Neutrophil (primary cell): ENCODE data around the gene TATDN3.
"Not testable (repeated sequence)": the region's sequence is repeated elsewhere in the genome, so short reads cannot be mapped to it uniquely, and the experiment has no call there.

ENCODE experiments used
- H3K27ac ChIP-seq: fragments of 200-600 bp; sonication (generic); 2 replicates; pipeline ENCODE4 v1.5.1; 2016; ENCODE audit warnings: mild to moderate bottlenecking, moderate library complexity
- H3K27me3 ChIP-seq: fragments of 200-600 bp; sonication (generic); 2 replicates; pipeline ENCODE4 v1.6.0; 2016; ENCODE audit warnings: mild to moderate bottlenecking
- H3K36me3 ChIP-seq: fragments of 200-600 bp; sonication (generic); 2 replicates; pipeline ENCODE4 v1.5.1; 2017
- H3K4me1 ChIP-seq, 2 experiments: fragments of 200-600 bp in 1 of 2; sonication (generic) in 1 of 2; 1 replicate in 1 of 2; 2 replicates in 1 of 2; pipeline versions ENCODE4 v1.5.1 to v1.6.1; 2013 to 2016; ENCODE audit warnings: low read depth in 1 of 2, low read length in 1 of 2, mild to moderate bottlenecking in 1 of 2, moderate library complexity in 1 of 2; ENCODE audit not compliant: control insufficient read depth in 1 of 2, insufficient read depth in 1 of 2
- H3K4me3 ChIP-seq, 2 experiments: fragments of 200-600 bp in 1 of 2; sonication (generic) in 1 of 2; 1 replicate in 1 of 2; 2 replicates in 1 of 2; pipeline ENCODE4 v1.5.1; 2013 to 2016; ENCODE audit warnings: low read depth in 1 of 2, low read length in 1 of 2, mild to moderate bottlenecking in 1 of 2, moderate library complexity in 1 of 2
- H3K9me3 ChIP-seq: fragments of 200-600 bp; sonication (generic); 2 replicates; pipeline ENCODE4 v1.5.1; 2016
- TF ChIP-seq, protein P1 (sequence below): fragments of 200-600 bp; sonication (generic); IDR thresholded peaks from 2 replicates; pipeline ENCODE4 v1.5.1; 2016; ENCODE audit warnings: antibody characterized with exemption

The TATDN3 gene

DNA sequence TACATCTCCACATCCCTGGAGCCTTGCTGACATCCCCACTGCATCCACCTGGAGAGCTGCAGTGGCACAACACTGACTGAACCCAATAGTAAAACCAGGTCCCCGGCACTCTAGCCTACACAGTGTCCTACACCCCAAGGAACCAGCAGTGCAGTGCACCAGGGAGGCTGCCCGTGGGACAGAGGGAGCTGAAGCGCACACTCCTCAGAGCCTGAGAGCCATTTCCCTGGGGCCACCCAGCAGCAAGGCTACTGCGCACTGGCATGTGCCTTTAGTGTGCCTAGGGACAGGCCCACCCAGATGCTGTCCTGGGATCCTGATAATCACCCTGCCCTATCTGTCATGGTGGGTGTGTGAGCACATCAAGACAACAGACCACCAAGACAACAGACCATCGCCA is 32.0 kb upstream of the TATDN3 start:
- H3K9me3 ChIP-seq: no peaks in the 10 kb centered on the region
- TF ChIP-seq, protein P1, sequence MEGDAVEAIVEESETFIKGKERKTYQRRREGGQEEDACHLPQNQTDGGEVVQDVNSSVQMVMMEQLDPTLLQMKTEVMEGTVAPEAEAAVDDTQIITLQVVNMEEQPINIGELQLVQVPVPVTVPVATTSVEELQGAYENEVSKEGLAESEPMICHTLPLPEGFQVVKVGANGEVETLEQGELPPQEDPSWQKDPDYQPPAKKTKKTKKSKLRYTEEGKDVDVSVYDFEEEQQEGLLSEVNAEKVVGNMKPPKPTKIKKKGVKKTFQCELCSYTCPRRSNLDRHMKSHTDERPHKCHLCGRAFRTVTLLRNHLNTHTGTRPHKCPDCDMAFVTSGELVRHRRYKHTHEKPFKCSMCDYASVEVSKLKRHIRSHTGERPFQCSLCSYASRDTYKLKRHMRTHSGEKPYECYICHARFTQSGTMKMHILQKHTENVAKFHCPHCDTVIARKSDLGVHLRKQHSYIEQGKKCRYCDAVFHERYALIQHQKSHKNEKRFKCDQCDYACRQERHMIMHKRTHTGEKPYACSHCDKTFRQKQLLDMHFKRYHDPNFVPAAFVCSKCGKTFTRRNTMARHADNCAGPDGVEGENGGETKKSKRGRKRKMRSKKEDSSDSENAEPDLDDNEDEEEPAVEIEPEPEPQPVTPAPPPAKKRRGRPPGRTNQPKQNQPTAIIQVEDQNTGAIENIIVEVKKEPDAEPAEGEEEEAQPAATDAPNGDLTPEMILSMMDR: no peak
- no peak overlapping the region for H3K27ac ChIP-seq
- peaks cover 4% of the 10 kb centered on the region for H3K36me3 ChIP-seq
- H3K4me1 ChIP-seq: peaks cover 5 to 6% of the 10 kb centered on the region in 2 experiments
- no peak overlapping the region for H3K4me3 ChIP-seq
- H3K27me3 ChIP-seq: no peaks in the 10 kb centered on the region

GRCh38 chr1:212760126-212760823 is 31.4 kb upstream of the TATDN3 start:
- Histone ChIP-seq H3K4me1 (no peaks in the 10 kb centered on the region), H3K27me3 (no peaks in the 10 kb centered on the region), H3K4me3 (no peak overlapping the region), H3K36me3 (peaks cover 4% of the 10 kb centered on the region), H3K27ac (no peak overlapping the region), H3K9me3 (no peaks in the 10 kb centered on the region)
- TF ChIP-seq, protein P1: peak; percentile 61

DNA sequence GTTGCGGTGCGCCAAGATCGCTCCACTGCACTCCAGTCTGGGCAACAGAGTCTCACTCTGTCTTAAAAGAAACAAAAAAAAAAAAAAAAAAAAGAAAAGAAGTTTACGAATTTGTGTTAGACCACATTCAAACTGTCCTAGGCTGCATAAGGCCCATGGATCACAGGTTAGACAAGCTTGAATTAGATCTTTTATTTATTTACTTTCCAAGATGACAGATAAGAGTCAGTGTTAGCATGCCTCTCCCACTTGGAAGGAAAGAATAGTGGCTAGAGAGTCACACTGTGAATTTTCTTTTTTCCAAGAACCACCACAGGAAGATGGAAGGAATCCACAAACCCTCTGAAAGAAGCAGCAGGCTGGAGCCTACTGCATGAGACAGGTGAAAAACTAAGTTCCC is 29.5 kb upstream of the TATDN3 start:
- H3K4me1 ChIP-seq: no peaks in the 10 kb centered on the region
- H3K36me3 ChIP-seq: peaks cover 4% of the 10 kb centered on the region
- no peaks in the 10 kb centered on the region for H3K9me3 ChIP-seq
- H3K27me3 ChIP-seq: no peaks in the 10 kb centered on the region
- no peak overlapping the region for H3K27ac ChIP-seq
- TF ChIP-seq, protein P1: no peak
- H3K4me3 ChIP-seq: no peak overlapping the region

DNA sequence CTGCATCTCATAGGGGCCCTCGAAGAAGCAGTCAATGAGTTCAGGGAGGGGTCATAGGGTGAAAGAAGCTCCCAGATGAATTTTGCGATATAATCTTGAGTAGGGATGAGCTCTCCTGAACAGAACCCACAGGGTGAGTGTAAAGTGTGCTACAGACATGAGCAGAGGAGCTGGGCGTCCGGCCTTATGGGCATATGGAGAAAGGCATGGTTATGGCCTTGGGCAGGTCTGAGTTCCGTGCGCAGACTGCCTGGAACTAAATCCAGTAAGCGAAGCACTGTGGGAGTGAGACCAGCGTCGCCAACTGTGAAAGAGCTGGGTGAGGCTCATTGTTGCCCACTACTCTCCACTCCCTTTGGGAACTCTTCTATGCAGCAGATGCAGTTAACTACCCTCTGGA is 28.9 kb upstream of the TATDN3 start:
- H3K4me3 ChIP-seq: no peak overlapping the region
- H3K36me3 ChIP-seq: peaks cover 4% of the 10 kb centered on the region
- H3K9me3 ChIP-seq: no peaks in the 10 kb centered on the region
- TF ChIP-seq, protein P1: no peak
- no peaks in the 10 kb centered on the region for H3K27me3 ChIP-seq
- no peak overlapping the region for H3K27ac ChIP-seq
- H3K4me1 ChIP-seq: no peaks in the 10 kb centered on the region

- not testable (repeated sequence) for H3K36me3 ChIP-seq, H3K4me1 ChIP-seq, H3K27ac ChIP-seq, H3K27me3 ChIP-seq, H3K4me3 ChIP-seq, H3K9me3 ChIP-seq
These were observed 26.9 kb upstream of the TATDN3 start for GRCh38 chr1:212764718-212765281.

- not testable (repeated sequence) for H3K4me1 ChIP-seq, H3K36me3 ChIP-seq, H3K27me3 ChIP-seq, H3K27ac ChIP-seq, H3K9me3 ChIP-seq, H3K4me3 ChIP-seq
These were observed 24.9 kb upstream of the TATDN3 start for GRCh38 chr1:212766825-212767224.
